Gastrocnemius medialis (tissue), 4 donors: Measurements from ENCODE around the gene POR.

Experiments used
- POLR2A ChIP-seq, 2 donors: fragments of 450-650 bp; IDR thresholded peaks; one replicate each; pipeline ENCODE4 v1.6.1; 2017; ENCODE audit warnings: antibody characterized with exemption in 2 of 2, mild to moderate bottlenecking in 2 of 2, moderate library complexity in 2 of 2
- TF ChIP-seq, protein P1 (sequence below), 5 experiments: fragments of 450-650 bp in 3 of 5; fragments of 200-600 bp in 2 of 5; sonication (generic) in 2 of 5; IDR thresholded peaks in 4 of 5; conservative IDR thresholded peaks in 1 of 5; 1 replicate in 4 of 5; 2 replicates in 1 of 5; pipeline ENCODE4 v1.5.1; 2016 to 2019; ENCODE audit warnings: antibody characterized with exemption in 5 of 5, mild to moderate bottlenecking in 3 of 5, moderate library complexity in 3 of 5

DNA sequence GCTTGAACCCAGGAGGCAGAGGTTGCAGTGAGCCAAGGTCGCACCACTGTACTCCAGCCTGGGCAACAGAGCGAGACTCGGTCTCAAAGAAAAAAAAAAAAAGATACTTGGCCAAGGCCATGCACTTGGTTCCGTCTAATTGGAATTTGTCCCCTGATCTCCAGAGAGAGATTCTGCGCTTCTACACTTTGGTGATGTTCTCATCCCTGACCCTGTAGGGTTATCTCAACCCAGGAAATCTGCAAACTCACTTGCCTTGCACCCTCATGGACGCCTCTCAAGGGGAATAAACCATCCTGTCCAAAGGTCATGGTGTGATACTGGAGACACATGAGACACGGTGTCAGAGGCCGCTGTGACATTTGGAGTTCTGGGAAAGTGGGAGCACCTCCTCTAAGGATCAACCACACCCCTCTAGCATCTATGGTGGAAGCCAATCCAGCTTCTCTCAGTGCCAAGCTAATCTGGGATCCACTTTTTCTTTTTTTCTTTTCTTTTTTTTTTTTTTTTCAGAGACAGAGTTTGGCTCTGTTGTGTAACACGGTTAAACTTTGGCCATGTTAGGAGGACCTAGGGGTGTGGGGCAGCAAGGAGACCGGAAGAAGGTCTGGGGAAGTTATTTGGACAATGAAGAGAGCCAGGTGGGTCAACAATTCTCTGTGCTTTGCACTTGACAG, 7.8 kb upstream of the POR start:
- TF ChIP-seq, protein P1, sequence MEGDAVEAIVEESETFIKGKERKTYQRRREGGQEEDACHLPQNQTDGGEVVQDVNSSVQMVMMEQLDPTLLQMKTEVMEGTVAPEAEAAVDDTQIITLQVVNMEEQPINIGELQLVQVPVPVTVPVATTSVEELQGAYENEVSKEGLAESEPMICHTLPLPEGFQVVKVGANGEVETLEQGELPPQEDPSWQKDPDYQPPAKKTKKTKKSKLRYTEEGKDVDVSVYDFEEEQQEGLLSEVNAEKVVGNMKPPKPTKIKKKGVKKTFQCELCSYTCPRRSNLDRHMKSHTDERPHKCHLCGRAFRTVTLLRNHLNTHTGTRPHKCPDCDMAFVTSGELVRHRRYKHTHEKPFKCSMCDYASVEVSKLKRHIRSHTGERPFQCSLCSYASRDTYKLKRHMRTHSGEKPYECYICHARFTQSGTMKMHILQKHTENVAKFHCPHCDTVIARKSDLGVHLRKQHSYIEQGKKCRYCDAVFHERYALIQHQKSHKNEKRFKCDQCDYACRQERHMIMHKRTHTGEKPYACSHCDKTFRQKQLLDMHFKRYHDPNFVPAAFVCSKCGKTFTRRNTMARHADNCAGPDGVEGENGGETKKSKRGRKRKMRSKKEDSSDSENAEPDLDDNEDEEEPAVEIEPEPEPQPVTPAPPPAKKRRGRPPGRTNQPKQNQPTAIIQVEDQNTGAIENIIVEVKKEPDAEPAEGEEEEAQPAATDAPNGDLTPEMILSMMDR (IDR thresholded peaks at IDR 0.05 in 4 of 5, conservative IDR thresholded peaks at IDR 0.05 in 1 of 5), result no peak
- no peak for TF ChIP-seq POLR2A (IDR thresholded peaks at IDR 0.05)
